Measurements from ENCODE around the gene MRPS12. TPM values are rescaled to one million over a fixed set of nuclear protein-coding genes. Genes with fewer than 3 reads are reported as not detected.

Gene MRPS12
- total and polyA plus RNA-seq, 9 of the 15 experiments (the other 6 are each of a cell fraction or from before 2014, with no cell fraction given) = 8.1 to 174 (median 52.0) TPM

DNA sequence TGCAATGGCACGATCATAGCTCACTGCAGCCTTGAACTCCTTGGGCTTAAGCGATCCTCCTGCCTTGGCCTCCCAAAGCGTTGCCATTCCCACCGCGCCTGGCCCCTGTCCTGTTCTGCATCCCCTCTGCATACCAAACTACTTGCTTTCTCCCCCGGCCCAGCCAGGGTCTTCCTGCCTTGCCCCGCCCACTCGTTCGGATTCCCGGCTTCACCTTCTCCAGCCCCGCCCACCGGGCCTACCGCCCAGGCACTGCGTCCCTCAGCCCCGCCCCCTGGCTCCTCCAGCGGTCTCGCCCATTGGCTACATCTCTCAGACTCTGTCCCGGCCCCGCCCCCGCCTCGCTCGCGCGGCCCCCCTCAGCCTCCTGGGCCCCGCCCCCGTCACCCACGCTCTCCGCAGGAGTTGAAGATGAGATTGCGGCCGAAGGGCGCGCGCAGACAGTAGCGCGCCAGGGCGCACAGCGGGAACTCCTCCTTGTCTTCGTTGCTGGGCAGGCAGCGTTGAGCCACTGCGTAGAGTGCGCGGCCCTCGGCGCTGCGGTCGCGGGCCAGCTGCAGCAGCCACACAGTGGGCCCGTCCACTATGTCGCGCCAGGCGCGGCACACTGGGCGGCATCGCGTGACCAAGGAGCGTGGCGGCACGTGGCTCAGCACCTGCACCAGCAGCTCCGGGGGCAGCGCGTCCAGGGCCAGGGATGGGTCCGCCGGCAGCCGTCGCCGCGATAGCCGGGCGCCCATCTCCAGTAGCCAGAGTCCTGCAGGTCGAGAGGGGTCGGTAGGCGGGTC is 19.0 kb downstream of the MRPS12 start:
- Histone ChIP-seq H3K36me3 (ENCODE audit: control insufficient read depth, insufficient read depth, low read length) (peaks cover 26% of the 10 kb centered on the region; the same call in 1 of the 3 replicates), H3K4me2 (ENCODE audit: insufficient read depth, low read length) (no peak overlapping the region), H3K79me2 (ENCODE audit: control insufficient read depth, insufficient read depth, low read length) (no peaks in the 10 kb centered on the region), H3K27me3 (ENCODE audit: control insufficient read depth in 2 of 2, insufficient read depth in 2 of 2, low read length in 2 of 2) (no peaks in the 10 kb centered on the region), H3K27ac (ENCODE audit: extremely low read depth, low read depth, low read length) (no peak overlapping the region), H3K4me3 (no peak overlapping the region), H2AFZ (ENCODE audit: low read depth, low read length) (no peak overlapping the region), H3K9ac (ENCODE audit: insufficient read depth in 1 of 2, low read depth in 2 of 2, low read length in 2 of 2) (no peak overlapping the region), H3K9me3 (replicated peaks; ENCODE audit: control insufficient read depth, insufficient read depth, low read depth, low read length) (no peaks in the 10 kb centered on the region), H3K4me1 (replicated peaks in 1 of 2; ENCODE audit: control insufficient read depth in 2 of 2, insufficient read depth in 2 of 2, low read length in 2 of 2) (peaks cover 0 to 16% of the 10 kb centered on the region in 2 experiments; a peak in 2 of 5 replicates), H3K9me1 (ENCODE audit: control insufficient read depth, insufficient read depth, low read length) (no peaks in the 10 kb centered on the region), H4K20me1 (replicated peaks; ENCODE audit: control insufficient read depth, insufficient read depth, low read length) (no peaks in the 10 kb centered on the region)
- in situ Hi-C loops (cut with MboI) = no loop called here
- TF ChIP-seq TFAM (CRISPR knock-in tag; conservative IDR thresholded peaks at IDR 0.05) (no peak), MTA3 (IDR thresholded peaks at IDR 0.05; ENCODE audit: borderline replicate concordance) (no peak), POLR2G (IDR thresholded peaks at IDR 0.05; ENCODE audit: low read depth, low read length) (peak; percentile 43), FIP1L1 (IDR thresholded peaks at IDR 0.05; ENCODE audit: low read depth, low read length, poor library complexity, severe bottlenecking) (peak; percentile 40), EGR1 (conservative IDR thresholded peaks at IDR 0.05) (peak; percentile 33; the same call in 1 of the 2 replicates), MTF1 (CRISPR knock-in tag; IDR thresholded peaks at IDR 0.05; ENCODE audit: borderline replicate concordance) (no peak)
- TF ChIP-seq, protein P1, sequence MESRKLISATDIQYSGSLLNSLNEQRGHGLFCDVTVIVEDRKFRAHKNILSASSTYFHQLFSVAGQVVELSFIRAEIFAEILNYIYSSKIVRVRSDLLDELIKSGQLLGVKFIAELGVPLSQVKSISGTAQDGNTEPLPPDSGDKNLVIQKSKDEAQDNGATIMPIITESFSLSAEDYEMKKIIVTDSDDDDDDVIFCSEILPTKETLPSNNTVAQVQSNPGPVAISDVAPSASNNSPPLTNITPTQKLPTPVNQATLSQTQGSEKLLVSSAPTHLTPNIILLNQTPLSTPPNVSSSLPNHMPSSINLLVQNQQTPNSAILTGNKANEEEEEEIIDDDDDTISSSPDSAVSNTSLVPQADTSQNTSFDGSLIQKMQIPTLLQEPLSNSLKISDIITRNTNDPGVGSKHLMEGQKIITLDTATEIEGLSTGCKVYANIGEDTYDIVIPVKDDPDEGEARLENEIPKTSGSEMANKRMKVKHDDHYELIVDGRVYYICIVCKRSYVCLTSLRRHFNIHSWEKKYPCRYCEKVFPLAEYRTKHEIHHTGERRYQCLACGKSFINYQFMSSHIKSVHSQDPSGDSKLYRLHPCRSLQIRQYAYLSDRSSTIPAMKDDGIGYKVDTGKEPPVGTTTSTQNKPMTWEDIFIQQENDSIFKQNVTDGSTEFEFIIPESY (CRISPR knock-in tag; IDR thresholded peaks at IDR 0.05) = peak; percentile 82
- TF ChIP-seq, protein P2, sequence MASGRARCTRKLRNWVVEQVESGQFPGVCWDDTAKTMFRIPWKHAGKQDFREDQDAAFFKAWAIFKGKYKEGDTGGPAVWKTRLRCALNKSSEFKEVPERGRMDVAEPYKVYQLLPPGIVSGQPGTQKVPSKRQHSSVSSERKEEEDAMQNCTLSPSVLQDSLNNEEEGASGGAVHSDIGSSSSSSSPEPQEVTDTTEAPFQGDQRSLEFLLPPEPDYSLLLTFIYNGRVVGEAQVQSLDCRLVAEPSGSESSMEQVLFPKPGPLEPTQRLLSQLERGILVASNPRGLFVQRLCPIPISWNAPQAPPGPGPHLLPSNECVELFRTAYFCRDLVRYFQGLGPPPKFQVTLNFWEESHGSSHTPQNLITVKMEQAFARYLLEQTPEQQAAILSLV (tag; IDR thresholded peaks at IDR 0.05) = no peak
- DNase-seq (ENCODE audit: extremely low read depth in 1 of 4, low spot score in 3 of 4) (peak in 1 of 4 experiments; percentile 52), FAIRE-seq (no peak), ATAC-seq (no peak; the same call in 2 of the 3 replicates)
- ChIA-PET POLR2A (no interaction called here), CTCF (ENCODE audit: low intra/inter-chr PET ratio) (no interaction called here)
- WGBS (ENCODE audit: insufficient coverage, low coverage, missing lambda C conversion rate) = 97% methylated on average over 48 of the region's 72 CpGs
- BruUV-seq (replicated peaks) = no TSS peak
- intact Hi-C loops (cut with micrococcal nuclease) = loop anchor here (5.0 kb wide), 1 partner anchor 547 kb away; the partner anchor contains the start of gene FAM98C
